ENCODE data around the gene CPNE7.

GRCh38 chr16:89598199-89598598 lies 22.6 kb downstream of the CPNE7 start:
- TF ChIP-seq CTCF (conservative IDR thresholded peaks at IDR 0.05; ENCODE audit: low read depth, low read length) = no peak
- TF ChIP-seq EZH2 (IDR thresholded peaks at IDR 0.05; ENCODE audit: borderline replicate concordance, low read depth, low read length, poor library complexity, severe bottlenecking) = no peak
